Aorta (tissue), 5 donors: ENCODE measurements around the gene NUDT16. TPM values are rescaled to one million over a fixed set of nuclear protein-coding genes. Genes with fewer than 3 reads are reported as not detected.

Experiments used
- ATAC-seq: fragments of 200-7000 bp; cut with Tn5 transposase; one replicate; pipeline ENCODE4 v1.9.1; 2022; ENCODE audit warnings: moderate library complexity; ENCODE audit not compliant: low FRiP score
- DNase-seq, 2 donors: peaks; one replicate each; pipeline ENCODE4 v3.0.0-alpha.2; 2020
- H3K27ac ChIP-seq, 2 donors: one replicate each; pipeline ENCODE4 v1.5.1; 2013; ENCODE audit warnings: low read length in 2 of 2, mild to moderate bottlenecking in 2 of 2, moderate library complexity in 2 of 2, control low read depth in 1 of 2, inconsistent platforms in 1 of 2, low read depth in 1 of 2
- H3K27me3 ChIP-seq, 2 donors: one replicate each; pipeline ENCODE4 v1.6.1; 2013; ENCODE audit warnings: control low read depth in 1 of 2, low read length in 1 of 2, mild to moderate bottlenecking in 1 of 2, moderate library complexity in 1 of 2; ENCODE audit not compliant: insufficient read depth in 2 of 2, control insufficient read depth in 1 of 2
- H3K36me3 ChIP-seq, 2 donors: one replicate each; pipeline ENCODE4 v1.6.1; 2013; ENCODE audit warnings: control low read depth in 1 of 2, low read length in 1 of 2, mild to moderate bottlenecking in 1 of 2; ENCODE audit not compliant: insufficient read depth in 2 of 2, control insufficient read depth in 1 of 2
- H3K4me1 ChIP-seq, 2 donors: one replicate each; pipeline ENCODE4 v1.6.1; 2013; ENCODE audit warnings: low read length in 2 of 2, control low read depth in 1 of 2, mild to moderate bottlenecking in 1 of 2, moderate library complexity in 1 of 2; ENCODE audit not compliant: insufficient read depth in 2 of 2, control insufficient read depth in 1 of 2
- H3K4me3 ChIP-seq, 2 donors: one replicate each; pipeline ENCODE4 v1.5.1; 2013; ENCODE audit warnings: low read length in 2 of 2, control low read depth in 1 of 2, mild to moderate bottlenecking in 1 of 2
- H3K9me3 ChIP-seq: one replicate; pipeline ENCODE4 v1.6.1; 2013; ENCODE audit warnings: mild to moderate bottlenecking, low read length; ENCODE audit not compliant: control insufficient read depth
- WGBS, 2 donors: extraction: QIAGEN DNeasy Blood & Tissue Kit; methylation state at CpG; one replicate each; pipeline ENCODE4 v1.1.7; 2013; 5-methylcytosine and 5-hydroxymethylcytosine counted together
- intact Hi-C, 2 donors: fragments of 100-400 bp; cut with DNase I; formaldehyde crosslinking; loops; one replicate each; pipeline versions ENCODE4 v1.14.2 to v1.15.0; 2022
- long read RNA-seq, 2 donors: library from polyadenylated mRNA; unstranded; transcript quantifications; one replicate each; pipeline ENCODE4 v2.0.0, GENCODE V29; 2020 to 2021
- polyA plus RNA-seq, 2 donors: library from polyadenylated mRNA; stranded (reverse); fragments of 200-250 nt; gene quantifications; one replicate each; pipeline ENCODE4 v1.2.3, GENCODE V29; 2013
- total RNA-seq, 2 donors: library from RNA; stranded (reverse); fragmentation: NEBNext Ultra II Directional; extraction: Animal tissue kit (Norgen Biotek cat#: 25700); gene quantifications; one replicate each; pipeline ENCODE4 v1.2.1, GENCODE V29; 2021
- donor health status: healthy with polysubstance abuse.
- donor health status: Bipolar disorder and iron deficiency.
- donor health status: DM: no; HTN: no; CAD: no.
- donor health status: DM: no; HTN: no; CAD: no.
- donor health status: DM: yes; HTN: yes; CAD: no.

NUDT16 gene
- total RNA-seq (10 to 100 TPM; 20.2 to 23.1 TPM), polyA plus RNA-seq (10 to 100 TPM; 23.9 to 40.4 TPM)
- long read RNA-seq, donor 1, full-length matches to known transcripts, result 21 of 31 reads
- long read RNA-seq, donor 1, partial matches to known transcripts, result 6 of 31 reads
- long read RNA-seq, donor 1, other reads (novel, unspliced or antisense), result 4 of 31 reads
- long read RNA-seq, donor 2, full-length matches to known transcripts, result 6 of 8 reads
- long read RNA-seq, donor 2, partial matches to known transcripts, result 1 of 8 reads
- long read RNA-seq, donor 2, other reads (novel, unspliced or antisense), result 1 of 8 reads

DNA sequence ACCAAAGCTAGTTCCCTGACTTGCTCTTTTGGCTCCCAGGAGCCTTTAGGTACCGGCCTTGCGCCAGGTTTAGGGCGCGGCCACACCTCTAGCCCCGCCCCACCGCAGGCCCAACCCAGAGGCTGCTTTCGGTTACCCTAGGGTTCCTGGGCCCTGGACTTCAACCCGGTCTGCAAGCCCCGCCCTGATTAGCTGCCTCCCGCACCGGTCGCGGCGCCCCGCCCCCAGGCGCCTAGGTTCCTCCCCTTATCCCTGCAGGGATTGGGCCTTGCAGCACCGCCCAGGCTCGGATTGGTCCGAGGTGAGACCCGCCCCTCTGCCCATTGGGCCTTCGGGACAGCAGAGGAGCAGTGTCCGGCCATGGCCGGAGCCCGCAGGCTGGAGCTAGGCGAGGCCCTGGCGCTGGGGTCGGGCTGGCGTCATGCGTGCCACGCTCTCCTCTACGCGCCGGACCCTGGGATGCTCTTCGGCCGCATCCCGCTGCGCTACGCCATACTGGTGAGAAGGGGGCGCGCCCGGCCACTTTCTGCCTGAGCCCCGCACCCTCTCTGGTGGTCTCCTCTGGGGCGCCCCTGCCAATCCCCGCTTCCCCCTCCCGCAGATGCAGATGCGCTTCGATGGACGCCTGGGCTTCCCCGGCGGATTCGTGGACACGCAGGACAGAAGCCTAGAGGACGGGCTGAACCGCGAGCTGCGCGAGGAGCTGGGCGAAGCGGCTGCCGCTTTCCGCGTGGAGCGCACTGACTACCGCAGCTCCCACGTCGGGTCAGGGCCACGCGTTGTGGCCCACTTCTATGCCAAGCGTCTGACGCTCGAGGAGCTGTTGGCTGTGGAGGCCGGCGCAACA, at the start of gene NUDT16:
TSS of gene NUDT16 (plus strand) at position 330 of the 847 bp plus-strand sequence. CDS start at position 361, 31 bp downstream.
- Histone ChIP-seq H3K27me3 (no peaks in the 10 kb centered on the region), H3K36me3 (peaks cover 0 to 2% of the 10 kb centered on the region in 2 donors), H3K4me1 (peaks cover 7 to 8% of the 10 kb centered on the region in 2 donors), H3K4me3 (peak within 1 kb of the TSS; percentile 66 to 73), H3K27ac (peak within 1 kb of the TSS; percentile 24 to 66), H3K9me3 (no peaks in the 10 kb centered on the region)
- intact Hi-C loops, result loop anchor here (2.0 to 10.0 kb wide), 3 partner anchors 19 to 121 kb away; partner anchors contain the start of gene MRPL3 (in 1 of the 2)
- ATAC-seq (peak; percentile 99), DNase-seq (peak; percentile 100)
- WGBS, 2 donors, result 0 to 1% methylated on average over 69 to 73 of the region's 73 CpGs

DNA sequence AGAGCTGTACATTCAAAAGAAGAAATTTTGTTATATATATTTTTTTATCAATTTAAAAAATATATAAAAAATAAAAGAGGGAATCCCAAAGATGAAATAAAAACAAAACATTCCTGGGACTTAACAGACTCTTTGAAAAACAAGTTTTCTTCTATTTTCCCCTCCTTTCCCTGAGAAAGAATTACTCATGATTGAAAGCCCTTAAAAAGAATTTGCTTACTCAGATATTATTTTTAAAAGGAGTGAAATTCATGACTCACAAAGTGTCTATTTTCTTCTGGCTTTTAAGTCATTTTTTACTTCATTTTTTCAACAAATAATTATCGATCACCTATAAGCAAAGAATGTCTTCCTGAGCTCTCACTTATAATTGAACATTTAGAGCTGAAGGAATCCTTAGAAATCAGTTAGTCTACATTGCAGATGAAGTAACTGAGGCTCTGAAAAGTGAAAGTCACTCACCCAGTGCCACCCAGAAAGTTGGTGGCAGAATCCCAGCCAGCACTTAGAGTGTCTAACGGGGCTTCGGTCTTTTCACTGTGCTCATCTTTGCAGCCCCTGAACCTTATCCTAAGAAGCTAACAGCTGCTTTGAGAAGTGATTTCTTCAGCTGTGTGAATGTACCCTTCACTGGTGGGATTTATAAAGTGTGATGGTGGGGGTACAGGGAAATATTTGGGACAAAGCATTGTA, 42.5 kb upstream of the NUDT16 start:
- intact Hi-C loops, result no loop called here
- H3K36me3 ChIP-seq, result no peaks in the 10 kb centered on the region
- H3K9me3 ChIP-seq, result no peaks in the 10 kb centered on the region
- DNase-seq (no peak), ATAC-seq (no peak)
- no peak overlapping the region for H3K27ac ChIP-seq
- H3K4me1 ChIP-seq, result peaks cover 0 to 7% of the 10 kb centered on the region in 2 donors
- WGBS, 2 donors, result 34 to 40% methylated on average over 3 of the region's 3 CpGs
- H3K4me3 ChIP-seq, result no peak overlapping the region
- H3K27me3 ChIP-seq, result no peaks in the 10 kb centered on the region

DNA sequence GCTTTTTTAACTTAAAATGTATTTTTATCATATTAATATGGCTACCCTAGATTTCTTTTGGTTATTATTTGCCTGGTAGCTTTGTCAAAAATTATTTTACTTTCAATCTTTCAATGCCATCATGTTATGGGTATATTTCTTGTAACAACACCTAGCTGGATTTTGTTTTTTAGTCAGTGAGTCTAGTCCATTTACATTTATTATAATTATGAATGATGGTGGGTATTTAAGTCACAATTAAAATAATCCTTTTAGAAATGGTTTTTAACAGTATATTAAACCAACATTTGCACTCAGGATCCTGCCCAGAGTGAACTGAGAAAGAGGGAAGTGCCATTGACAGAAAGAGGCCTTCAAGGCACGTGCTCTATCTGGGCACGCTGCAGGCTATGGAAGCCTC, 39.8 kb upstream of the NUDT16 start:
- 95 to 98% methylated on average over 2 of the region's 2 CpGs for whole genome bisulfite sequencing, 2 donors
- intact Hi-C loops, result no loop called here
- DNase-seq, result no peak
- Histone ChIP-seq H3K27me3 (no peaks in the 10 kb centered on the region), H3K36me3 (no peaks in the 10 kb centered on the region), H3K9me3 (no peaks in the 10 kb centered on the region), H3K4me3 (no peak overlapping the region), H3K27ac (no peak overlapping the region), H3K4me1 (peaks cover 0 to 7% of the 10 kb centered on the region in 2 donors)
- ATAC-seq, result no peak

DNA sequence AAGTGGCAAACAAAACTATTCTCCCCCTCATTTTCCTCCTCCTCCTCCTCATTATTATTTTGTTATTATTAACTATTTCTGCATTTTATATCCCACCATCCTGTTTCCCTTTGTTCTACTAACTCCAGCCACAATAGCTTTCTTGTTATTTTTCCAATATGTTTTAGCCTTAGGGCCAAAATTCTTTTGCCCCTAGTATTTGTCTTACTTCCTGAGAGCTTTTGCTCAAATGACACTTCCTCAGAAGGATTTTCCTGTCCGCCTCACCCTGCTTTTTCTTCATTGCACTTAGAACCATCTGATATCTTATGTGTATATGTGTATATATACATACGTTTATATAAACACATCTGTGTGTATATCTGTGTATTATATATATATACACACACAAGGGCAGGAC, 32.7 kb upstream of the NUDT16 start:
- intact Hi-C loops, result no loop called here
- Histone ChIP-seq H3K9me3 (no peaks in the 10 kb centered on the region), H3K27ac (no peak overlapping the region), H3K4me3 (no peak overlapping the region), H3K27me3 (no peaks in the 10 kb centered on the region), H3K36me3 (no peaks in the 10 kb centered on the region), H3K4me1 (no peaks in the 10 kb centered on the region)
- DNase-seq, result no peak
- 83 to 86% methylated on average over 2 of the region's 2 CpGs for WGBS, 2 donors
- no peak for ATAC-seq

DNA sequence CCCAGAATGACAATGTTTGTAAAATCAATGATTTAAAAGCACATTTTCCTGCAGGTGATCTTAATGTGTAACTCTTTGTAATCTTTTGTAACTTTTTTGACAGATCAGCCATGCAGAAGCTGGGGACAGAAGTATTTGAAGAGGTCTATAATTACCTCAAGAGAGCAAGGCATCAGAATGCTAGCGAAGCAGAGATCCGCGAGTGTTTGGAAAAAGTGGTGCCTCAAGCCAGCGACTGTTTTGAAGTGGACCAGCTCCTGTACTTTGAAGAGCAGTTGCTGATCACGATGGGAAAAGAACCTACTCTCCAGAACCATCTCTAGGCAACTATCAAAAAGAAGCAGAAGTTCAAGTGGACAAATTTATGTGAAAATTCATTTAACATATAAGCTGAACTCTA, 32.1 kb upstream of the NUDT16 start:
- Histone ChIP-seq H3K4me1 (peaks cover 0 to 2% of the 10 kb centered on the region in 2 donors), H3K36me3 (no peaks in the 10 kb centered on the region), H3K9me3 (no peaks in the 10 kb centered on the region), H3K27me3 (no peaks in the 10 kb centered on the region), H3K27ac (no peak overlapping the region), H3K4me3 (no peak overlapping the region)
- intact Hi-C loops, result no loop called here
- DNase-seq (no peak), ATAC-seq (no peak)
- 92 to 93% methylated on average over 5 of the region's 5 CpGs for WGBS, 2 donors

DNA sequence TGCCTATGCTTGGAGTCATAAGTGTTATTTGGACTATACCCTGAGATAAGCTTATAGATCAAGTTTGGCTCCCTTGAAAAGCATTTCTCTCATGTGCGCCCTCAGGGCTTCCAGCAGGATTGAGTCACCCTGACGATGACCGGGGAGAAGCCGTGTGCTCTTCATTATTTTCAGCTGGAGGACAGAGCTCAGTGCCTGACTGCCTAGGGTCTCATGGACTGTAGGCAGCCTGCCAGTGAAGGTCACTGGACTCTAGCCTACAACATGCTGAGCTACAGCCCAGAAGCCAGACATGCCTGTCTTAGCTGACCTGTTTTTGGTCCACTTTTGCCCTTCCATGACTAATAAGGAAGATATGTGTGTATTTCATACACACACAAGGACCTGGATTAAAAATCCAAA, 31.6 kb upstream of the NUDT16 start:
- Histone ChIP-seq H3K27me3 (no peaks in the 10 kb centered on the region), H3K4me1 (peaks cover 0 to 2% of the 10 kb centered on the region in 2 donors), H3K36me3 (no peaks in the 10 kb centered on the region), H3K27ac (no peak overlapping the region), H3K9me3 (no peaks in the 10 kb centered on the region), H3K4me3 (no peak overlapping the region)
- intact Hi-C loops, result no loop called here
- ATAC-seq (no peak), DNase-seq (no peak)
- WGBS, 2 donors, result 85% methylated on average over 4 of the region's 4 CpGs

DNA sequence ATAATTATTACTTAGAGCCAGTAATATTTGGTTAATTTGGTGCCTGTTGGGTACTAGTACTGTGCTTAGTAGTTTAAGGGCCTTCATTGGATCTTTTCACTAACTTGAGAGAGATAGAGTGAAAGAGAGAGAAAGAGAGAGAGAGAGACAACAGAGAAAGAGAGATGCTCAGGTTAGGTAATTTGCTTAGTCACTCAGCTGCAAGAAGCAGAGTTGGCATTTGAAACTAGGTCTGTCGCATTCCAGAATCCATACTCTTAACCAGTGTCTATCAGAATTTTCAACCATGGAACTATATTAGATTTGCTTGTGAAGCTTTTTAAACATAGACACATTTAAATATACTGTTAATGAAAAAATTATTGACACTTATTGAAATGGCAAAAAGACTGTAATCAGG, 31.1 kb upstream of the NUDT16 start:
- Histone ChIP-seq H3K27ac (no peak overlapping the region), H3K9me3 (no peaks in the 10 kb centered on the region), H3K4me1 (peaks cover 0 to 2% of the 10 kb centered on the region in 2 donors), H3K36me3 (no peaks in the 10 kb centered on the region), H3K4me3 (no peak overlapping the region), H3K27me3 (no peaks in the 10 kb centered on the region)
- ATAC-seq (no peak), DNase-seq (no peak)
- 95 to 96% methylated on average over 1 of the region's 1 CpG for WGBS, 2 donors
- intact Hi-C loops, result no loop called here

DNA sequence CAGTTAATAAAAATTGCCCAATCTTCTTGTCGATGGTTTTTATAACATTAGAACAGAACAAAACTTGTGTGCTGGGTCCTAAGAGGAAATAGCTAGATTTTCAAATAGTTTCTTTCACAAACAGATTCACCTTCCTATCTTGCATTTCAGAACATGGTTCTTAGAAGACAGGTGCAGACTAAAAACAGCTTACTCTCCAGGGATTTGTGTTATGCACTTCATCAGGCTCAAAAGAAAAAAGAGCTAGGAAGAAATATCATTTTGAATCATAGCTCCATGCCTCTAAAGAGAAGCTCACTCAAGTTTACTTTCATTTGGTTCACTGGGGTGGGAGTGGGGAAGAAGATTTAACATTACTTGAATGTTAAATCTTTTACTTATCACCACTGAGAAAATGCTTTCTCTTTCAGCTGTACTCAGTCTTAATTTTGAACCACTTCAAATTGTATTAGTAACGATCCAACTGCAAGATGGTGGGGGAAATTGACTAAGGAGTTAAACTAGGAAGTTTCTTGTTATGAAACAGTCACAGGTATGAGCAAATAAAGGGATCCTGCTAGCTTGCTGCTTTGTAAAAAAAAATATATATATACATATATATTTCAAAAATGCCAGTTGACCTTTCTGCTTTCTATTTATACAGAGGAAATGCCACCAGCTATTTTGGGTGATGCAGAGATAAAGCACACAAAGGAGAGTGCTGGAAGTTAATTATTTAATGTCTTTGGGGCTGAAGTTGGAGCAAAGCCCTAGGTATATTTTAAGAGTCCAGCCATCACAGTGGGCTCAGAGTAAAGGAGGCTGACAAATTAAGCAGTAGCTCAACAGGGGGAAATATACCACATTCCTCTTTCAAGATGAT, 28.3 kb upstream of the NUDT16 start:
- Histone ChIP-seq H3K4me1 (peaks cover 0 to 2% of the 10 kb centered on the region in 2 donors), H3K36me3 (no peaks in the 10 kb centered on the region), H3K4me3 (no peak overlapping the region), H3K9me3 (no peaks in the 10 kb centered on the region), H3K27ac (no peak overlapping the region), H3K27me3 (no peaks in the 10 kb centered on the region)
- WGBS, 2 donors, result 60 to 62% methylated on average over 2 of the region's 2 CpGs
- DNase-seq (no peak), ATAC-seq (no peak)
- intact Hi-C loops, result no loop called here
